IMR-90 (cell line): Measurements from ENCODE around the gene SPCS2. TPM values are rescaled to one million over a fixed set of nuclear protein-coding genes. Genes with fewer than 3 reads are reported as not detected.

Source experiments
- ATAC-seq: fragments of 200-7000 bp; cut with Tn5 transposase; 2 replicates; pipeline ENCODE4 v1.9.1; 2020; ENCODE audit warnings: low read depth, mild to moderate bottlenecking, moderate library complexity
- Bru-seq: library from RNA; stranded (reverse); fragments of 400-500 nt; gene quantifications from one replicate; lab custom pipeline; 2021; lab: Mats Ljungman, UMichigan
- BruChase-seq, 2 experiments: library from RNA; stranded (reverse); fragments of 400-500 nt; gene quantifications; one replicate each; lab custom pipeline; 2021; lab: Mats Ljungman, UMichigan
- BruUV-seq: library from RNA; stranded (reverse); fragments of 400-500 nt; replicated peaks from 2 replicates; lab custom pipeline; 2021; lab: Mats Ljungman, UMichigan
- CTCF ChIA-PET: fragments of 300-600 bp; formaldehyde crosslinking; extraction: SDS; loops from one replicate; lab custom pipeline; 2021; ENCODE audit warnings: antibody characterized with exemption; lab: Yijun Ruan, JAX
- POLR2A ChIA-PET: fragments of 300-600 bp; sonication (Branson Sonifier 250); formaldehyde crosslinking; loops from one replicate; lab custom pipeline; 2022; ENCODE audit warnings: antibody characterized with exemption; ENCODE audit not compliant: unreplicated experiment; lab: Charles Lee
- DNase-seq: peaks from one replicate; pipeline ENCODE4 v3.0.0; 2013
- H2AFZ ChIP-seq: replicated peaks from 2 replicates; pipeline ENCODE3; 2013; ENCODE audit warnings: low read length, mild to moderate bottlenecking; ENCODE audit not compliant: poor library complexity
- H2AK5ac ChIP-seq: 2 replicates; pipeline ENCODE4 v1.6.1; 2013; ENCODE audit warnings: low read depth, low read length, inconsistent platforms
- H2AK9ac ChIP-seq: replicated peaks from 2 replicates; pipeline ENCODE3; 2013; ENCODE audit warnings: mild to moderate bottlenecking, low read depth, low read length, moderate library complexity; ENCODE audit not compliant: poor library complexity
- H2BK120ac ChIP-seq: 2 replicates; pipeline ENCODE4 v1.6.1; 2013; ENCODE audit warnings: low read depth, low read length, inconsistent platforms
- H2BK15ac ChIP-seq: 3 replicates; pipeline ENCODE4 v1.6.1; 2013; ENCODE audit warnings: low read depth, low read length, inconsistent platforms
- H2BK20ac ChIP-seq: 2 replicates; pipeline ENCODE4 v1.6.1; 2013; ENCODE audit warnings: low read depth, mild to moderate bottlenecking, inconsistent platforms, low read length, moderate library complexity
- H2BK5ac ChIP-seq: 2 replicates; pipeline ENCODE4 v1.6.1; 2013; ENCODE audit warnings: mild to moderate bottlenecking, low read depth, low read length, inconsistent platforms; ENCODE audit not compliant: poor library complexity, severe bottlenecking
- H3K14ac ChIP-seq: replicated peaks from 2 replicates; pipeline ENCODE4 v1.6.1; 2013; ENCODE audit warnings: low read depth, low read length, inconsistent platforms
- H3K18ac ChIP-seq: 2 replicates; pipeline ENCODE4 v1.6.1; 2013; ENCODE audit warnings: low read depth, low read length, control low read depth
- H3K23ac ChIP-seq: 2 replicates; pipeline ENCODE4 v1.6.1; 2013; ENCODE audit warnings: low read depth, low read length, inconsistent platforms
- H3K27ac ChIP-seq: 2 replicates; pipeline ENCODE4 v1.5.1; 2013; ENCODE audit warnings: mild to moderate bottlenecking, control low read depth, low read length; ENCODE audit not compliant: insufficient read depth
- H3K27me3 ChIP-seq: 2 replicates; pipeline ENCODE4 v1.6.1; 2013; ENCODE audit warnings: low read length; ENCODE audit not compliant: control insufficient read depth, insufficient read depth
- H3K36me3 ChIP-seq: 2 replicates; pipeline ENCODE4 v1.6.1; 2013; ENCODE audit warnings: low read length, mixed read lengths; ENCODE audit not compliant: control insufficient read depth, insufficient read depth
- H3K4ac ChIP-seq: 2 replicates; pipeline ENCODE4 v1.6.1; 2013; ENCODE audit warnings: low read depth, low read length, inconsistent platforms
- H3K4me1 ChIP-seq: 2 replicates; pipeline ENCODE4 v1.6.1; 2013; ENCODE audit warnings: low read length, mixed read lengths; ENCODE audit not compliant: control insufficient read depth, insufficient read depth
- H3K4me2 ChIP-seq: 2 replicates; pipeline ENCODE4 v1.6.1; 2013; ENCODE audit warnings: low read depth, mild to moderate bottlenecking, control low read depth, low read length, moderate library complexity
- H3K4me3 ChIP-seq: 2 replicates; pipeline ENCODE4 v1.5.1; 2013; ENCODE audit warnings: low read depth, mild to moderate bottlenecking, control low read depth, low read length, moderate library complexity; ENCODE audit not compliant: insufficient read depth
- H3K56ac ChIP-seq: 2 replicates; pipeline ENCODE4 v1.6.1; 2013; ENCODE audit warnings: low read length, inconsistent platforms; ENCODE audit not compliant: insufficient read depth; ENCODE audit errors: extremely low read depth
- H3K79me1 ChIP-seq, 2 experiments: 2 replicates each; pipeline ENCODE4 v1.6.1; 2013; ENCODE audit warnings: low read length in 2 of 2, inconsistent platforms in 1 of 2, low read depth in 1 of 2
- H3K9ac ChIP-seq: 2 replicates; pipeline ENCODE4 v1.6.1; 2013; ENCODE audit warnings: low read depth, low read length, control low read depth
- H3K9me1 ChIP-seq: 2 replicates; pipeline ENCODE4 v1.6.1; 2013; ENCODE audit warnings: low read length, inconsistent platforms; ENCODE audit not compliant: insufficient read depth
- H3K9me3 ChIP-seq: 2 replicates; pipeline ENCODE4 v1.6.1; 2013; ENCODE audit warnings: low read length; ENCODE audit not compliant: control insufficient read depth, insufficient read depth
- H4K20me1 ChIP-seq: 2 replicates; pipeline ENCODE4 v1.6.1; 2013; ENCODE audit warnings: low read length, inconsistent platforms; ENCODE audit not compliant: insufficient read depth
- H4K5ac ChIP-seq: 2 replicates; pipeline ENCODE4 v1.6.1; 2013; ENCODE audit warnings: mild to moderate bottlenecking, low read depth, low read length, control low read depth
- H4K8ac ChIP-seq, 2 experiments: 2 replicates each; pipeline ENCODE4 v1.6.1; 2013; ENCODE audit warnings: low read depth in 2 of 2, low read length in 2 of 2, control low read depth in 1 of 2, inconsistent platforms in 1 of 2
- H4K91ac ChIP-seq: 2 replicates; pipeline ENCODE4 v1.6.1; 2013; ENCODE audit warnings: low read depth, low read length, inconsistent platforms; ENCODE audit not compliant: insufficient read depth
- BHLHE40 ChIP-seq: fragments of 150-350 bp; IDR thresholded peaks from 2 replicates; pipeline ENCODE4 v1.6.1; 2016; ENCODE audit warnings: mild to moderate bottlenecking, low read depth, low read length
- CEBPB ChIP-seq: IDR thresholded peaks from 2 replicates; pipeline ENCODE4 v1.6.1; 2012; ENCODE audit warnings: low read depth, low read length, improper control_type of control experiment
- CHD1 ChIP-seq: IDR thresholded peaks from 2 replicates; pipeline ENCODE4 v1.6.1; 2012; ENCODE audit warnings: low read depth, low read length, improper control_type of control experiment
- CTCF ChIP-seq: conservative IDR thresholded peaks from 2 replicates; pipeline ENCODE4 v1.5.1; 2012; ENCODE audit warnings: mild to moderate bottlenecking, low read depth, low read length, improper control_type of control experiment
- MXI1 ChIP-seq: IDR thresholded peaks from 2 replicates; pipeline ENCODE4 v1.6.1; 2012; ENCODE audit warnings: low read depth, mild to moderate bottlenecking, low read length, moderate library complexity, borderline replicate concordance
- NFE2L2 ChIP-seq: fragments of 150-350 bp; IDR thresholded peaks from 2 replicates; pipeline ENCODE4 v1.6.1; 2016; ENCODE audit warnings: low read depth, mild to moderate bottlenecking, low read length
- POLR2A ChIP-seq: IDR thresholded peaks from 2 replicates; pipeline ENCODE4 v1.6.1; 2012; ENCODE audit warnings: mild to moderate bottlenecking, low read depth, low read length
- RAD21 ChIP-seq: IDR thresholded peaks from 2 replicates; pipeline ENCODE4 v1.6.1; 2012; ENCODE audit warnings: low read length, improper control_type of control experiment
- RCOR1 ChIP-seq: IDR thresholded peaks from 2 replicates; pipeline ENCODE4 v1.6.1; 2012; ENCODE audit warnings: mild to moderate bottlenecking, low read length, improper control_type of control experiment; ENCODE audit not compliant: insufficient replicate concordance
- RFX5 ChIP-seq: IDR thresholded peaks from 2 replicates; pipeline ENCODE4 v1.8.0; 2012; ENCODE audit warnings: low read depth, mild to moderate bottlenecking, low read length, moderate library complexity
- SMC3 ChIP-seq: fragments of 150-350 bp; IDR thresholded peaks from 2 replicates; pipeline ENCODE4 v1.6.1; 2016; ENCODE audit warnings: low read depth, mild to moderate bottlenecking, antibody characterized with exemption, low read length, moderate library complexity
- USF2 ChIP-seq: fragments of 150-350 bp; IDR thresholded peaks from 2 replicates; pipeline ENCODE4 v1.6.1; 2017; ENCODE audit warnings: mild to moderate bottlenecking, antibody characterized with exemption, low read length, low read depth
- WGBS, 2 experiments: methylation state at CpG; one replicate each; pipeline versions ENCODE4 v1.1.5 to v1.1.7; 2013; ENCODE audit warnings: missing lambda C conversion rate in 2 of 2; ENCODE audit not compliant: insufficient read length in 1 of 2; ENCODE audit errors: extremely low coverage in 2 of 2; 5-methylcytosine and 5-hydroxymethylcytosine counted together
- dilution Hi-C: fragments of 300-500 bp; cut with HindIII; formaldehyde crosslinking; loops from one replicate; pipeline ENCODE4 v1.14.3; 2018; ENCODE audit warnings: low sequenced_read_pairs; ENCODE audit not compliant: unreplicated experiment
- in situ Hi-C: fragments of 300-500 bp; cut with MboI; formaldehyde crosslinking; loops from 3 replicates; pipeline ENCODE4 v1.14.3; 2019; ENCODE audit warnings: low sequenced_read_pairs, inconsistent platforms, mixed read lengths
- intact Hi-C: fragments of 100-400 bp; cut with micrococcal nuclease; formaldehyde crosslinking; loops from 2 replicates; pipeline ENCODE4 v1.10.0; 2022
- long read RNA-seq: library from polyadenylated mRNA; unstranded; transcript quantifications from one replicate; pipeline ENCODE4 v2.0.0, GENCODE V29; 2021; ENCODE audit not compliant: unreplicated experiment
- polyA plus RNA-seq, 3 experiments: library from polyadenylated mRNA; depleted of rRNA; stranded (reverse); fragments of >200 nt; gene quantifications; 2 replicates each; pipeline ENCODE4 v1.2.3, GENCODE V29; 2012; ENCODE audit warnings: low replicate concordance in 1 of 3
- total RNA-seq: library from RNA; depleted of rRNA; stranded (reverse); fragments of >200 nt; gene quantifications from 2 replicates; pipeline ENCODE4 v1.2.3, GENCODE V29; 2012; rRNA removed

SPCS2 gene
- total RNA-seq = 13.3 and 15.4 TPM in 2 replicates
- polyA plus RNA-seq (2012; rRNA removed) = 68.8 and 76.0 TPM in 2 replicates
- polyA plus RNA-seq (2012; cell fraction: cytosol; rRNA removed) = 16.6 and 28.7 TPM in 2 replicates
- polyA plus RNA-seq (2012; cell fraction: nucleus; rRNA removed; ENCODE audit: low replicate concordance) = 1.7 and 11.0 TPM in 2 replicates
- percentile 89 among the genes with signal in this experiment for Bru-seq, nascent RNA
- percentile 85 among the genes with signal in this experiment for BruChase-seq, experiment 1, labeled RNA remaining after a 6-hour chase
- BruChase-seq, experiment 2, labeled RNA remaining after a 2-hour chase = percentile 85 among the genes with signal in this experiment
- long read RNA-seq, partial matches to known transcripts = 4 of 14 reads
- long read RNA-seq, other reads (novel, unspliced or antisense) = 4 of 14 reads

- Histone ChIP-seq H2AK9ac (peak within 1 kb of the TSS; percentile 98), H3K18ac (peak within 1 kb of the TSS; percentile 11), H3K9me1 (peaks cover 7% of the 10 kb centered on the region), H2BK5ac (peak within 1 kb of the TSS; percentile 64), H3K4ac (peak within 1 kb of the TSS; percentile 96), H3K79me1 (peaks cover 4 to 45% of the 10 kb centered on the region in 2 experiments; a peak in 3 of 4 replicates), H3K27me3 (no peaks in the 10 kb centered on the region), H3K36me3 (peaks cover under 1% of the 10 kb centered on the region; the same call in 1 of the 2 replicates), H3K4me2 (peak within 1 kb of the TSS; percentile 84), H3K27ac (peak within 1 kb of the TSS; percentile 79), H4K5ac (peak within 1 kb of the TSS; percentile 47), H3K4me1 (peaks cover 3% of the 10 kb centered on the region), H4K20me1 (peaks cover 32% of the 10 kb centered on the region; the same call in 1 of the 2 replicates), H2AK5ac (peak within 1 kb of the TSS; percentile 76), H2BK120ac (peak within 1 kb of the TSS; percentile 49), H3K4me3 (peak within 1 kb of the TSS; percentile 88), H3K14ac (peak within 1 kb of the TSS; percentile 97), H3K56ac (peak within 1 kb of the TSS; percentile 94), H3K9ac (peak within 1 kb of the TSS; percentile 94), H2BK15ac (peak within 1 kb of the TSS; percentile 9; the same call in 1 of the 3 replicates), H2BK20ac (no peak within 1 kb of the TSS; the same call in 1 of the 2 replicates), H4K8ac (peak within 1 kb of the TSS; percentile 89 to 90), H4K91ac (peak within 1 kb of the TSS; percentile 94), H3K23ac (peak within 1 kb of the TSS; percentile 82), H2AFZ (peak within 1 kb of the TSS; percentile 97), H3K9me3 (no peaks in the 10 kb centered on the region)
- intact Hi-C loops = loop anchor here (2.0 to 5.0 kb wide), 2 partner anchors 40 to 298 kb away; partner anchors contain the start of gene NEU3
- WGBS, 2 experiments = 0% methylated on average over 20 of the region's 67 CpGs; no CpG with 5 or more reads in 1 of the 2 experiments
- in situ Hi-C loops = no loop called here
- CTCF ChIA-PET = no interaction called here
- BruUV-seq = TSS peak; percentile 54
- POLR2A ChIA-PET = interaction anchor here (0.6 kb wide), 1 partner anchor 12 kb away, joined by 3 read pairs; no protein-coding TSS in a partner anchor
- ATAC-seq = peak; percentile 98
- dilution Hi-C loops = no loop called here
- DNase-seq = peak; percentile 99
- TF ChIP-seq CEBPB (no peak), MXI1 (peak; percentile 71), POLR2A (peak; percentile 90), CHD1 (peak; percentile 51; the same call in 1 of the 2 replicates), USF2 (peak; percentile 96), RAD21 (no peak), NFE2L2 (no peak), RCOR1 (no peak), BHLHE40 (no peak), RFX5 (peak; percentile 33; the same call in 1 of the 2 replicates), CTCF (no peak), SMC3 (no peak)
Measured at GRCh38 chr11:74948898-74949752, at the start of gene SPCS2, which contains the start of gene XRRA1. TSS of gene SPCS2 (plus strand) at chr11:74949266. CDS start at chr11:74949286, 20 bp downstream. TSS of gene XRRA1 (minus strand) at chr11:74949091. CDS start at chr11:74940878, 8,213 bp downstream.
